SU-DHL-6 (cell line): ENCODE results near the gene ACOX3.

Experiments
- H2AFZ ChIP-seq: fragments of 200-600 bp; sonication (generic); 2 replicates; pipeline ENCODE4 v1.6.1; 2014; ENCODE audit warnings: low read depth, mild to moderate bottlenecking, moderate library complexity, mixed read lengths, antibody characterized with exemption, low read length; ENCODE audit not compliant: severe bottlenecking
- H3F3A ChIP-seq: fragments of 200-600 bp; shearing (Covaris generic); 2 replicates; pipeline ENCODE4 v1.6.0; 2016; ENCODE audit warnings: antibody characterized with exemption, mild to moderate bottlenecking; ENCODE audit not compliant: insufficient read depth
- H3K27ac ChIP-seq: fragments of 200-600 bp; sonication (generic); 2 replicates; pipeline ENCODE4 v1.5.1; 2016; ENCODE audit warnings: low read depth, mild to moderate bottlenecking, low read length, moderate library complexity, mixed read lengths
- H3K27me3 ChIP-seq: fragments of 200-600 bp; sonication (generic), shearing (Covaris generic); 2 replicates; pipeline ENCODE4 v1.6.0; 2014; ENCODE audit warnings: mild to moderate bottlenecking, low read length
- H3K36me3 ChIP-seq: fragments of 200-600 bp; sonication (generic); 2 replicates; pipeline ENCODE4 v1.6.1; 2014; ENCODE audit warnings: mild to moderate bottlenecking, low read length, mixed read lengths
- H3K4me2 ChIP-seq: fragments of 300-600, 200-600 bp; shearing (Covaris generic), sonication (generic); 2 replicates; pipeline ENCODE4 v1.6.0; 2014; ENCODE audit warnings: low read length, low read depth, mild to moderate bottlenecking; ENCODE audit not compliant: poor library complexity, severe bottlenecking
- H3K4me3 ChIP-seq: fragments of 200-600 bp; sonication (generic); 2 replicates; pipeline ENCODE4 v1.5.1; 2014; ENCODE audit warnings: antibody characterized with exemption, low read length, mild to moderate bottlenecking, mixed read lengths; ENCODE audit not compliant: insufficient read depth, poor library complexity, severe bottlenecking
- H3K79me2 ChIP-seq: fragments of 200-600 bp; sonication (generic); 2 replicates; pipeline ENCODE4 v1.6.1; 2014; ENCODE audit warnings: mild to moderate bottlenecking, low read length, moderate library complexity; ENCODE audit not compliant: insufficient read depth
- H3K9ac ChIP-seq: fragments of 200-600 bp; sonication (generic); 2 replicates; pipeline ENCODE4 v1.7.0; 2014; ENCODE audit warnings: mild to moderate bottlenecking, low read length
- H3K9me2 ChIP-seq: fragments of 200-600 bp; sonication (generic); replicated peaks from 2 replicates; pipeline ENCODE4 v1.6.1; 2014; ENCODE audit warnings: low read length; ENCODE audit not compliant: insufficient read depth
- H3K9me3 ChIP-seq: fragments of 200-600 bp; sonication (generic); 2 replicates; pipeline ENCODE4 v1.6.1; 2014; ENCODE audit warnings: low read length, mixed read lengths; ENCODE audit not compliant: insufficient read depth
- H4K20me1 ChIP-seq: fragments of 200-600 bp; sonication (generic); 2 replicates; pipeline ENCODE4 v1.6.1; 2014; ENCODE audit warnings: low read depth, mild to moderate bottlenecking, antibody characterized with exemption, low read length, moderate library complexity, mixed read lengths
- CTCF ChIP-seq: fragments of 200-600 bp; sonication (generic); IDR thresholded peaks from one replicate; pipeline ENCODE4 v1.5.1; 2017; ENCODE audit warnings: antibody characterized with exemption, mild to moderate bottlenecking, low read length, moderate library complexity; ENCODE audit not compliant: insufficient read depth, poor library complexity, severe bottlenecking
- EZH2phosphoT487 ChIP-seq: fragments of 200-600 bp; sonication (generic), shearing (Covaris generic); conservative IDR thresholded peaks from 2 replicates; pipeline ENCODE4 v1.6.1; 2018; ENCODE audit warnings: mild to moderate bottlenecking, antibody characterized with exemption, low read length, moderate library complexity, mixed read lengths

Gene ACOX3

DNA sequence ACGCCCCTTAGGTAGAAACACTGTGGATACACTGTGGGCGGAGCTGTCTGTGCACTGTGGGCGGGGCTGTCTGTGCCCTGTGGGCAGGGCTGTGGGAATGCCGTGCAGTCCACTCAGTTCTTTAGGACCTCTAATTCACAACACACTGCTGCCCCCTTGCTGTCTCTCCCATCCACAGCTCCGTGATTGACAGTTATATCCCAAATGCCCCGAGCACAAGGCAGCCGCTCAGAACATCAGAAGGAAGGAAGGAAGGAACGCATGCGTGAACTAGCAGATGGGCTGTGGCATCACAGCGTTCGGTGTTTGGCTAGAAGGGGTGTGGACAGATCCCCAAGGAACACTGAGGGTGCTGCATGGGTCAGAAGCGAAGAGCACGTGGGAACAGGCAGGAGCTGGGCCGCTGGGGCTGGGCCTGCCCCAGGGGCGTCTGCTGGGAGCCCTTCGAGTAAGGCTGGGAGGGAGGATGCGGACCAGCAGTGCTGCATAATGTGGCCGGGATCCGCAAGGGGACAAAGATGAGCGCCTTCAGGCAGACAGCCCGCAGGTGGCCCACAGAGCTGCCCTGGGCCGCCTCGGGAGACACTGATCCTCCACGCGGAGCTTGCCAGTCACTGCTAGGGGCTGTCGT lies 29.8 kb downstream of the ACOX3 start:
- no peak overlapping the region for H2AFZ ChIP-seq
- H3K79me2 ChIP-seq: no peaks in the 10 kb centered on the region
- no peaks in the 10 kb centered on the region for H3K27me3 ChIP-seq
- no peak overlapping the region for H3K4me3 ChIP-seq
- H3K9me2 ChIP-seq: no peaks in the 10 kb centered on the region
- H3K27ac ChIP-seq: no peak overlapping the region
- H4K20me1 ChIP-seq: no peaks in the 10 kb centered on the region
- no peak overlapping the region for H3K9ac ChIP-seq
- TF ChIP-seq CTCF (no peak), EZH2phosphoT487 (no peak)
- no peaks in the 10 kb centered on the region for H3K36me3 ChIP-seq
- H3F3A ChIP-seq: no peaks in the 10 kb centered on the region
- no peak overlapping the region for H3K4me2 ChIP-seq
- H3K9me3 ChIP-seq: no peaks in the 10 kb centered on the region

GRCh38 chr4:8410066-8410625 lies 30.4 kb downstream of the ACOX3 start:
- Histone ChIP-seq H3K9ac (no peak overlapping the region), H3K9me2 (no peaks in the 10 kb centered on the region), H3K9me3 (no peaks in the 10 kb centered on the region), H3F3A (no peaks in the 10 kb centered on the region), H3K27me3 (no peaks in the 10 kb centered on the region), H4K20me1 (no peaks in the 10 kb centered on the region), H3K27ac (no peak overlapping the region), H3K4me2 (no peak overlapping the region), H3K4me3 (no peak overlapping the region), H3K36me3 (no peaks in the 10 kb centered on the region), H2AFZ (no peak overlapping the region), H3K79me2 (no peaks in the 10 kb centered on the region)
- TF ChIP-seq CTCF (no peak), EZH2phosphoT487 (no peak)

DNA sequence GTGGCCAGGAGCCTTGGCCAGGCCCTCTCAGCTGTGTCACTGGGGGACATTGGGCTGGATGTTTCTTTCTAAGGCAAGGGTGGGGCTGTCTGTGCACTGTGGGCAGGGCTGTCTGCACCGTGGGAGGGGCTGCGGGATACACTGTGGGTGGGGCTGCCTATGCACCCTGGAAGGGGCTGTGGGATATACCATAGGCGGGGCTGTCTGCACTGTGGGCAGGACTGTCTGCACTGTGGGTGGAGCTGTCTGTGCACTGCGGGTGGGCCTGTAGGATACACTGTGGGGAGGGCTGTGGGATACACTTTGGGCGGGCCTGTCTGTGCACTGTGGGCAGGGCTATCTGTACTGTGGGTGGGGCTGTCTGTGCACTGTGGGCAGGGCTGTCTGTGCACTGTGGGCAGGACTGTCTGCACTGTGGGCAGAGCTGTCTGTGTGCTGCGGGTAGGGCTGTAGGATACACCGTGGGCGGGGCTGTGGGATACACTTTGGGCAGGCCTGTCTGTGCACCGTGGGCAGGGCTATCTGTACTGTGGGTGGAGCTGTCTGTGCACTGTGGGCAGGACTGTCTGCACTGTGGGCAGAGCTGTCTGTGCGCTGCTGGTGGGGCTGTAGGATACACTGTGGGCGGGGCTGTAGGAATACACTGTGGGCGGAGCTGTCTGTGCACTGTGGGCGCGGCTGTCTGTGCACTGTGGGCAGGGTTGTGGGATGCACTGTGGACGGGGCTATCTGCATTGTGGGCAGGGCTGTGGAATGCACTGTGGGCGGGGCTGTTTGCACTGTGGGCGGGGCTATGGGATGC lies 31.1 kb downstream of the ACOX3 start:
- Histone ChIP-seq H3K27me3 (no peaks in the 10 kb centered on the region), H3K79me2 (no peaks in the 10 kb centered on the region), H3K4me2 (no peak overlapping the region), H4K20me1 (no peaks in the 10 kb centered on the region), H3K27ac (no peak overlapping the region), H3K4me3 (no peak overlapping the region), H2AFZ (no peak overlapping the region), H3K9me2 (no peaks in the 10 kb centered on the region), H3F3A (no peaks in the 10 kb centered on the region), H3K9me3 (no peaks in the 10 kb centered on the region), H3K36me3 (no peaks in the 10 kb centered on the region), H3K9ac (no peak overlapping the region)
- TF ChIP-seq EZH2phosphoT487 (no peak), CTCF (no peak)
